NCI-H2227 (cell line): ENCODE measurements around the gene CCDC102A.
"Not testable (repeated sequence)": the region's sequence is repeated elsewhere in the genome, so short reads cannot be mapped to it uniquely, and the experiment has no call there.

Source experiments
- DNase-seq: peaks from one replicate; lab custom pipeline; 2025; ENCODE audit not compliant: unreplicated experiment; lab: John Stamatoyannopoulos, UW

The CCDC102A gene

DNA sequence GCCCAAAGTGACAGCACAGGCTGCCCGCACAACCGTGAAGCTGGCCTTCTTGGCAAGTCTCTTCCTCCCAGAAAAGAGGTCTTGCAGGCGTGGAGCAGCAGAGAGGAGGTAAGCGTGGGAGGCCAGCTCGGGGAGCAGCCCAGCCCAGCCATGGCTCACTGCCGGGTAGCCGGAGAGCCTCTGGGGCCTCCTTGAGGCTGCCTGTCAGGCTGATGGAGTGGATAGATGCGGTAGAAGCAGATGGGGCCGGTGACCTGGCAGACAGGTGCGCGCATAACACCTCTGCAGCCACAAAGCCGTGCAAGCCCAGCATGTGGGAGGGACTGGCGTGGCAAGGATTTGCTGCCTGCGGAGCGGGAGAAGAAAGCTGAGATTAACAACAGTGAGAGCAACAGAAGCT lies 33.0 kb downstream of the CCDC102A start:
- no peak for DNase-seq

DNA sequence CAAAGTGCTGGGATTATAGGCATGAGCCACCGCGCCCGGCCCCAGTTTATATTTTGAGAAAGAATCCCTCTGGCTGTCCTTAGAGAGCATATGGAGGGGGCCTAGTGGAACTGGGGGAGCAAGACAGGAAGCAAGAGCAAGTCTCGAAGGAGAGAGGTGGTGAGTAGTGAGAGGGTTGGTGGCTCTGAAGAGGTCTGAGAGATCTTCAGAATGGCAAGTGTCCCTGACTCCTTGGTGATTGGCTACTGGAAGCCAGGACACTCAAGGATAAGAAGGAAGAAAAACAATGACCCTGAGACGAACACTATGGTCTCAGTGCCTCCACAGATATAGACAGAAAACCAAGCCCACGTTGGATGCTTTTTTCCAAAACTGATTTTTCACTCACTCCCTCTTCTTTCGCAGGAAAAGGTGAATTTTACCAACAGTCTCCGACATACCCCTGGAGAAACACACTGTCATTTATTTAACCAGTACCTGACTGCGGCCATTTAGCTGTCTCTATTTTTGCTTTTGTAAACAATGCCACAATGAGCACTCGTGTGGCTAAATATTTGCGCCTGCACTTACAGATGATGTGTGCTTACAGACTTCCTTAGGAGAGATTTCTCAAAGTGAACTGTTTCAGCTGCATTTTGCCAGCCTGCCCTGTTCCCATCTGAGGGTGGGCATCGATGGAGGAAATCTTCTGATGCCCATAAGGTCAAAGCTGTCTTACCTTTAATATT lies 34.2 kb downstream of the CCDC102A start:
- no peak for DNase-seq

GRCh38 chr16:57501492-57501891 lies 34.9 kb downstream of the CCDC102A start:
- DNase-seq, result no peak

- peak; percentile 19 for DNase-seq
Observed at GRCh38 chr16:57500578-57501111, 35.7 kb downstream of the CCDC102A start.

- DNase-seq, result not testable (repeated sequence)
Observed at GRCh38 chr16:57499941-57500340, 36.4 kb downstream of the CCDC102A start.

- no peak for DNase-seq
Observed at GRCh38 chr16:57498031-57498430, 38.3 kb downstream of the CCDC102A start.

GRCh38 chr16:57497121-57497520 lies 39.2 kb downstream of the CCDC102A start:
- DNase-seq, result no peak

DNA sequence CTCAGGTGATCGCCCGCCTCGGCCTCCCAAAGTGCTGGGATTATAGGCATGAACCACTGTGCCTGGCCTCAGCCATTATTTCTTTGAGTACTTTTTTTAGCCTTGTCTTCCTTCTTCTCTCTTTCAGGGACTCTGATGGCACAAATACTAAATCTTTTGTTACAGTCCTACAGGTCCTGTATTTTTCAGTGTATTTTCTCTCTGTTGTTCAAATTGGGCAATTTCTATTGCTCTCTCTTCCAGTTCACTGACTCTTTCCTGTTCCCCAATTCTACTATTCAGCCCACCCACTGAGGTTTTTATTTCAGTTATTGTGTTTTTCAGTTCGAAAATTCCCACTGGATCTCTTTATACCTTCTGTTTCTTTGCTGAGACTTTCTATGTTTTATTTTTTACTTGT lies 42.6 kb downstream of the CCDC102A start:
- no peak for DNase-seq

GRCh38 chr16:57489229-57489628 lies 47.1 kb downstream of the CCDC102A start:
- no peak for DNase-seq

- no peak for DNase-seq
Observed at GRCh38 chr16:57486858-57487834, 49.2 kb downstream of the CCDC102A start.

GRCh38 chr16:57485916-57486857 lies 50.2 kb downstream of the CCDC102A start, which contains the start of gene DOK4:
TSS of gene DOK4 (minus strand) at chr16:57486493. CDS start at chr16:57479507, 6,986 bp downstream.
- DNase-seq, result peak; percentile 80

DNA sequence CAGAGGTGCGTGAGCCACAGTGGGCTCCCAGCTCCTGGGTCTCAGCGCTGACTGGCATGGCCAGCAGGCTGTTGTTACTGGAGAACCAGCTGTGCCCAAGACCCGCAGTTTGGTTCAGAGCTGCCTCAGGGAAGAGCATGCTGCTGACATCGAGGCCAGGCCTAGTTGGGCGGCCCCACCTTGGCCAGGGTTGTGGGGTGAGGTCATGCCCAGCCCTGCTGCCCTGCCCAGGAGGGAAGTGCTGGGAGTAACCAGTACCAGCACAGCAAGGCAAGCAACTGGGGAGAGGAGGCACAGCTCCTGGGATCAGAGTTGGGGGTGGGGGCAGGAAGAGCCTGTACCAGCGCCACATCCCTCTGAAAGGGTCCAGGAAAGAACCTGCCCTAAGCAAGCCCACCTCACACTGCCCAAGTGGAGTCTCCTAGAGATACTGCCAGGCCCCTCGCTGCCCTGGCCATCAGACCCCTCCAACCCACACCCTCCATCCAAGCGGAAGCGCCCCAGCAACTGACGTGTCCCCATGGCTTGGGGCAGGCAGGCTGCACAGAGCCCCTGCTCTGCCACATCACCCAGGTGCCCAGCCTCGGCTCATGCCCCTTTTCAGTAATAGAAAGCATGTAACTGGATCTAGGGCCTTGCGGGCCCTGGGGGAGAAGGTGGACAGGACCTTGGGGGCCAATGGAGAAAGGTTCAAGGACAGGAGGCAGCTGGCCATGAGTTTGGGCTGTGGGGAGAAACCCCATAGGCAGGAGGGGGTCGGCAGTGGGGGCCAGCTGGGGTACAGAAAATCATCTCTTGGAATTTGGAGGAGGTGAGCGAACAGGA lies 51.1 kb downstream of the CCDC102A start:
- DNase-seq, result no peak

GRCh38 chr16:57484515-57485005 lies 51.8 kb downstream of the CCDC102A start:
- DNase-seq, result no peak

GRCh38 chr16:57483725-57484514 lies 52.5 kb downstream of the CCDC102A start:
- DNase-seq, result no peak

GRCh38 chr16:57482845-57483545 lies 53.4 kb downstream of the CCDC102A start:
- no peak for DNase-seq

- DNase-seq, result no peak
Observed at GRCh38 chr16:57481421-57481820, 55.0 kb downstream of the CCDC102A start.

DNA sequence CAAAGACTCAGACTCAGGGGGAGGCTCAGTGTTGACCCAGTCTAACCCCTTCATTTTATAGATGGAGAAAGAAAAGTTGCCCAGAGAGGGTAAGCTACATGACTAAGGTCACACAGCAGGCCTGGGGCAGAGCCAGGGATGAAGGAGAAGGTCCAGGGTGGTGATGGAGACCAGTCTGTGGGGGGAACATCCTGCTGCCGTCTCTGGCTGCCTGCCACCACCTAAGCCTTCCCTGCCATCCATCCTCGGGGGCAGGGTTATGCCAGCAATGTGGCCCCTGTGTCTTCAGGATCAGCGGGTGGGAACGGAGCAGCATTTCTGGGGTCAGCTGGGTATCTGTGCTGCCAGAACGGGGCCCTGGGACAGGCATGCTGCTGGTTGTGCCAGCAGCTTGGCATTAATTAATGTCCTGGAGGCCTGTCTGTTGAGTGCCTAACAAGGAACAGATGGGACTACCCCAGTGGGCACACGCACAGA lies 55.6 kb downstream of the CCDC102A start:
- DNase-seq, result no peak
